GM12878 (cell line): Measurements from ENCODE around the gene C1QB. TPM values are rescaled to one million over a fixed set of nuclear protein-coding genes. Genes with fewer than 3 reads are reported as not detected.
"Not testable (repeated sequence)": the region's sequence is repeated elsewhere in the genome, so short reads cannot be mapped to it uniquely, and the experiment has no call there.

Source experiments
- ATAC-seq: fragments of 200-7000 bp; cut with Tn5 transposase; 3 replicates; pipeline ENCODE4 v1.9.1; 2020; ENCODE audit warnings: mild to moderate bottlenecking, moderate library complexity
- BruUV-seq: library from RNA; stranded (reverse); fragments of 400-500 nt; replicated peaks from 2 replicates; lab custom pipeline; 2021; lab: Mats Ljungman, UMichigan
- CTCF ChIA-PET: fragments of 300-600 bp; sonication (Branson Sonifier 250); formaldehyde crosslinking; extraction: SDS; loops from one replicate; lab custom pipeline; 2021; ENCODE audit warnings: inconsistent platforms; lab: Yijun Ruan, JAX
- POLR2A ChIA-PET: fragments of 350-600 bp; formaldehyde crosslinking; extraction: SDS; loops from one replicate; lab custom pipeline; 2021; ENCODE audit warnings: inconsistent platforms; lab: Charles Lee
- RAD21 ChIA-PET: fragments of 300-600 bp; sonication (Branson Sonifier 250); formaldehyde crosslinking; loops from one replicate; lab custom pipeline; 2023; ENCODE audit warnings: antibody characterized with exemption; ENCODE audit not compliant: unreplicated experiment; lab: Charles Lee
- SMC1A ChIA-PET: fragments of 300-600 bp; sonication (Branson Sonifier 250); formaldehyde crosslinking; loops from one replicate; lab custom pipeline; 2023; ENCODE audit not compliant: unreplicated experiment, uncharacterized antibody; lab: Charles Lee
- DNase-seq: peaks from one replicate; pipeline ENCODE4 v3.0.0-alpha.2; 2011; ENCODE audit warnings: low read depth, low spot score
- FAIRE-seq: peaks from 3 replicates; lab custom pipeline; 2011; peaks lifted over from hg19 to GRCh38; lab: Jason Lieb, UNC
- H2AFZ ChIP-seq: 2 replicates; pipeline ENCODE4 v1.6.0; 2011; ENCODE audit warnings: low read depth, low read length, control low read depth; ENCODE audit not compliant: control insufficient read depth
- H3K27ac ChIP-seq: 2 replicates; pipeline ENCODE4 v1.5.1; 2011; ENCODE audit warnings: control low read depth; ENCODE audit not compliant: control insufficient read depth, insufficient read depth
- H3K27me3 ChIP-seq, 2 experiments: replicated peaks in 1 of 2; 2 replicates each; pipeline versions ENCODE4 v1.6.0 to v1.6.1; 2011; ENCODE audit warnings: low read length in 1 of 2; ENCODE audit not compliant: control insufficient read depth in 2 of 2, insufficient read depth in 2 of 2
- H3K36me3 ChIP-seq, 2 experiments: 2 replicates each; pipeline ENCODE4 v1.5.1; 2011; ENCODE audit warnings: low read length in 1 of 2; ENCODE audit not compliant: control insufficient read depth in 2 of 2, insufficient read depth in 2 of 2
- H3K4me1 ChIP-seq: 2 replicates; pipeline ENCODE4 v1.6.1; 2011; ENCODE audit warnings: mild to moderate bottlenecking, low read length, moderate library complexity, mixed read lengths; ENCODE audit not compliant: control insufficient read depth, insufficient read depth
- H3K4me2 ChIP-seq: 2 replicates; pipeline ENCODE4 v1.6.0; 2011; ENCODE audit warnings: control low read depth; ENCODE audit not compliant: control insufficient read depth, insufficient read depth
- H3K4me3 ChIP-seq: fragments of 200-600 bp; sonication (generic); 2 replicates; pipeline ENCODE4 v1.5.1; 2016
- H3K79me2 ChIP-seq: 2 replicates; pipeline ENCODE4 v1.6.0; 2011; ENCODE audit warnings: low read length; ENCODE audit not compliant: control insufficient read depth, insufficient read depth
- H3K9ac ChIP-seq: 2 replicates; pipeline ENCODE4 v1.8.0; 2011; ENCODE audit warnings: low read length, control low read depth, mixed read lengths; ENCODE audit not compliant: control insufficient read depth, insufficient read depth
- H3K9me3 ChIP-seq: replicated peaks from 3 replicates; pipeline ENCODE4 v1.5.1; 2011; ENCODE audit warnings: mild to moderate bottlenecking, low read length; ENCODE audit not compliant: control insufficient read depth, insufficient read depth
- H4K20me1 ChIP-seq: 2 replicates; pipeline ENCODE4 v1.6.0; 2011; ENCODE audit not compliant: control insufficient read depth, insufficient read depth
- BCL11A ChIP-seq: IDR thresholded peaks from 2 replicates; pipeline ENCODE4 v1.6.1; 2011; ENCODE audit warnings: low read depth, low read length
- EED ChIP-seq: sonication (generic); IDR thresholded peaks from 2 replicates; pipeline ENCODE4 v1.6.1; 2016; ENCODE audit warnings: antibody characterized with exemption, low read depth
- EGR1 ChIP-seq, 2 experiments: IDR thresholded peaks; 1 replicate in 1 of 2; 2 replicates in 1 of 2; pipeline ENCODE4 v1.6.1; 2011 to 2012; ENCODE audit warnings: low read depth in 2 of 2, low read length in 2 of 2, borderline replicate concordance in 1 of 2, mild to moderate bottlenecking in 1 of 2, moderate library complexity in 1 of 2
- IKZF1 ChIP-seq: fragments of 450-650 bp; conservative IDR thresholded peaks from 2 replicates; pipeline ENCODE4 v1.6.1; 2017; ENCODE audit warnings: antibody characterized with exemption, mild to moderate bottlenecking
- NKRF ChIP-seq: fragments of 450-650 bp; conservative IDR thresholded peaks from 2 replicates; pipeline ENCODE4 v1.6.1; 2017; ENCODE audit warnings: mild to moderate bottlenecking, moderate library complexity
- TCF7 ChIP-seq: IDR thresholded peaks from 2 replicates; pipeline ENCODE4 v1.6.1; 2014; ENCODE audit warnings: antibody characterized with exemption, borderline replicate concordance
- WGBS: methylation state at CpG from one replicate; pipeline ENCODE4 v1.1.6; 2016; ENCODE audit warnings: low lambda C conversion rate; ENCODE audit not compliant: insufficient replicate concordance, insufficient coverage; ENCODE audit errors: missing lambda C conversion rate; 5-methylcytosine and 5-hydroxymethylcytosine counted together
- in situ Hi-C: fragments of 300-500 bp; cut with MboI; formaldehyde crosslinking; loops from 9 replicates; pipeline ENCODE4 v1.14.3; 2018; ENCODE audit warnings: mixed read lengths
- intact Hi-C: fragments of 100-400 bp; cut with micrococcal nuclease; formaldehyde crosslinking; loops from one replicate; pipeline ENCODE4 v1.14.2; 2022; ENCODE audit not compliant: unreplicated experiment
- polyA plus RNA-seq, 11 experiments: library from polyadenylated mRNA; depleted of rRNA in 4 of 11; unstranded in 6 of 11; stranded (reverse) in 5 of 11; fragments of >200 nt; fragmentation: Nextera tagmentation in 4 of 11; fragmentation: Illumina TruSeq in 1 of 11; extraction: Ambion mirVana in 4 of 11; extraction: Trizol in 1 of 11; gene quantifications; 1 replicate in 1 of 11; 2 replicates in 10 of 11; pipeline versions ENCODE4 v1.2.1 to v1.2.3, GENCODE V29; 2011 to 2016; ENCODE audit warnings: inconsistent platforms in 2 of 11, missing spikeins in 2 of 11, low read depth in 1 of 11
- total RNA-seq, 4 experiments: library from RNA; depleted of rRNA in 3 of 4; stranded (reverse); fragments of >200 nt in 3 of 4; fragmentation: Illumina TruSeq in 1 of 4; extraction: Trizol in 1 of 4; gene quantifications; 2 replicates each; pipeline versions ENCODE4 v1.2.1 to v1.2.3, GENCODE V29; 2013 to 2021

C1QB gene
- total and polyA plus RNA-seq, 10 of the 15 experiments (the other 5 are each of a cell fraction or from before 2014, with no cell fraction given): 0.62 TPM; not detected in 9

GRCh38 chr1:22705586-22705985 is 52.5 kb downstream of the C1QB start:
- FAIRE-seq: no peak
- SMC1A ChIA-PET: interaction anchor here (0.8 to 2.7 kb wide), 4 partner anchors 13 to 258 kb away, joined by 3 to 19 read pairs (median 6); no protein-coding TSS in a partner anchor
- RAD21 ChIA-PET: interaction anchor here (1.6 to 3.2 kb wide), 4 partner anchors 23 to 183 kb away, joined by 4 to 20 read pairs (median 12); no protein-coding TSS in a partner anchor

DNA sequence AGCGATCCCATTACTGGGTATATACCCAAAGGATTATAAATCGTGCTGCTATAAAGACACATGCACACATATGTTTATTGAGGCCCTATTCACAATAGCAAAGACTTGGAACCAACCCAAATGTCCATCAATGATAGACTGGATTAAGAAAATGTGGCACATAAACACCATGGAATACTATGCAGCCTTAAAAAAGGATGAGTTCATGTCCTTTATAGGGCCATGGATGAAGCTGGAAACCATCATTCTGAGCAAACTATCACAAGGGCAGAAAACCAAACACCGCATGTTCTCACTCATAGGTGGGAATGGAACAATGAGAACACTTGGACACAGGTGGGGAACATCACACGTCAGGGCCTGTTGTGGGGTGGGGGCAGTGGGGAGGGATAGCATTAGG is 53.1 kb downstream of the C1QB start:
- H3K9me3 ChIP-seq, H3K27me3 ChIP-seq, FAIRE-seq, ATAC-seq, H3K4me2 ChIP-seq, H3K36me3 ChIP-seq, H4K20me1 ChIP-seq, H3K9ac ChIP-seq, BruUV-seq, H2AFZ ChIP-seq, SMC1A ChIA-PET, intact Hi-C loops, H3K4me1 ChIP-seq, H3K4me3 ChIP-seq, POLR2A ChIA-PET, DNase-seq, H3K27ac ChIP-seq, H3K79me2 ChIP-seq: not testable (repeated sequence)
- WGBS: 25% methylated on average over 4 of the region's 4 CpGs
- ChIA-PET CTCF (interaction anchor here (4.4 kb wide), 1 partner anchor 156 kb away, joined by 47 read pairs; no protein-coding TSS in a partner anchor), RAD21 (interaction anchor here (2.4 kb wide), 1 partner anchor 182 kb away, joined by 17 read pairs; no protein-coding TSS in a partner anchor)
- in situ Hi-C loops: loop anchor here (10.0 kb wide), 1 partner anchor 179 kb away; no protein-coding TSS in a partner anchor

More at GRCh38 chr1:22705586-22705985, 52.5 kb downstream of the C1QB start:
- no peak for ATAC-seq
- in situ Hi-C loops (loop anchor here (10.0 kb wide), 1 partner anchor 179 kb away; no protein-coding TSS in a partner anchor), intact Hi-C loops (no loop called here)
- no peak overlapping the region for H3K4me2 ChIP-seq
- no peaks in the 10 kb centered on the region for H3K9me3 ChIP-seq
- H3K79me2 ChIP-seq: no peaks in the 10 kb centered on the region
- no peak overlapping the region for H3K4me3 ChIP-seq
- no TSS peak for BruUV-seq
- no peak for DNase-seq
- POLR2A ChIA-PET: no interaction called here
- peaks cover 9% of the 10 kb centered on the region for H3K4me1 ChIP-seq
- TF ChIP-seq TCF7 (no peak), EGR1 (IDR thresholded peaks at IDR 0.05; ENCODE audit: borderline replicate concordance in 1 of 2, low read depth in 2 of 2, low read length in 2 of 2) (no peak), IKZF1 (no peak), BCL11A (no peak), NKRF (no peak), EED (no peak)
- H4K20me1 ChIP-seq: no peaks in the 10 kb centered on the region
- no peak overlapping the region for H3K27ac ChIP-seq
- H3K27me3 ChIP-seq: peaks cover 0 to 5% of the 10 kb centered on the region in 2 experiments; a peak in 2 of 4 replicates
- no peak overlapping the region for H2AFZ ChIP-seq
- no peak overlapping the region for H3K9ac ChIP-seq
- CTCF ChIA-PET: interaction anchor here (0.6 to 5.1 kb wide), 15 partner anchors 13 to 259 kb away, joined by 3 to 47 read pairs (median 5); no protein-coding TSS in a partner anchor
- H3K36me3 ChIP-seq: no peaks in the 10 kb centered on the region
